OCI-LY1 (cell line): ENCODE results near the gene MAP2K6.

Experiments
- H2AFZ ChIP-seq: fragments of 200-600 bp; sonication (generic), shearing (Covaris generic); 2 replicates; pipeline ENCODE4 v1.6.0; 2014; ENCODE audit warnings: antibody characterized with exemption, mild to moderate bottlenecking, low read length
- H3F3A ChIP-seq: fragments of 200-600 bp; sonication (generic), shearing (Covaris generic); 2 replicates; pipeline ENCODE4 v1.6.0; 2014; ENCODE audit warnings: mild to moderate bottlenecking, antibody characterized with exemption, low read length, moderate library complexity; ENCODE audit not compliant: insufficient read depth
- H3K27ac ChIP-seq: fragments of 200-600 bp; sonication (generic); 2 replicates; pipeline ENCODE4 v1.5.1; 2014; ENCODE audit warnings: low read length, mixed run types, mild to moderate bottlenecking, low read depth; ENCODE audit not compliant: poor library complexity, severe bottlenecking
- H3K27me3 ChIP-seq: fragments of 200-600 bp; sonication (generic); 2 replicates; pipeline ENCODE4 v1.6.0; 2014; ENCODE audit warnings: antibody characterized with exemption, mild to moderate bottlenecking, low read length, moderate library complexity; ENCODE audit not compliant: insufficient read depth
- H3K36me3 ChIP-seq: fragments of 200-600 bp; sonication (generic); 2 replicates; pipeline ENCODE4 v1.6.1; 2014; ENCODE audit warnings: mild to moderate bottlenecking, antibody characterized with exemption, low read length, moderate library complexity, mixed read lengths; ENCODE audit not compliant: insufficient read depth
- H3K4me1 ChIP-seq: fragments of 200-600 bp; sonication (generic); 2 replicates; pipeline ENCODE4 v1.5.1; 2014; ENCODE audit warnings: mild to moderate bottlenecking, low read length, moderate library complexity; ENCODE audit not compliant: insufficient read depth, severe bottlenecking
- H3K4me2 ChIP-seq: fragments of 200-600 bp; sonication (generic), shearing (Covaris generic); 2 replicates; pipeline ENCODE4 v1.6.1; 2014; ENCODE audit warnings: low read length
- H3K4me3 ChIP-seq: fragments of 200-600 bp; sonication (generic); 2 replicates; pipeline ENCODE4 v1.5.1; 2014; ENCODE audit warnings: low read length, low read depth, mild to moderate bottlenecking, mixed read lengths; ENCODE audit not compliant: poor library complexity, severe bottlenecking
- H3K79me2 ChIP-seq: fragments of 200-600 bp; shearing (Covaris generic); 2 replicates; pipeline ENCODE4 v1.6.1; 2016; ENCODE audit warnings: mixed run types, low read length, mixed read lengths; ENCODE audit not compliant: insufficient read depth
- H3K9ac ChIP-seq: fragments of 200-600 bp; sonication (generic), shearing (Covaris generic); 2 replicates; pipeline ENCODE4 v1.6.1; 2014; ENCODE audit warnings: mild to moderate bottlenecking, low read length, mixed read lengths
- H3K9me2 ChIP-seq: fragments of 200-600 bp; sonication (generic), shearing (Covaris generic); 2 replicates; pipeline ENCODE4 v1.6.1; 2014; ENCODE audit warnings: low read depth, mild to moderate bottlenecking, low read length, mixed read lengths
- H3K9me3 ChIP-seq: fragments of 200-600 bp; shearing (Covaris generic); 2 replicates; pipeline ENCODE4 v1.6.1; 2014; ENCODE audit warnings: low read length, mixed read lengths
- H4K20me1 ChIP-seq: fragments of 200-600 bp; sonication (generic), shearing (Covaris generic); 2 replicates; pipeline ENCODE4 v1.6.0; 2016; ENCODE audit warnings: mild to moderate bottlenecking, low read length; ENCODE audit not compliant: insufficient read depth
- EZH2 ChIP-seq: fragments of 200-600 bp; sonication (generic), shearing (Covaris generic); IDR thresholded peaks from 2 replicates; pipeline ENCODE4 v1.8.0; 2017; ENCODE audit warnings: borderline replicate concordance, mixed run types, mild to moderate bottlenecking, antibody characterized with exemption, low read length, moderate library complexity, mixed read lengths
- TF ChIP-seq, protein P1 (sequence below): fragments of 200-600 bp; sonication (generic), shearing (Covaris generic); IDR thresholded peaks from 2 replicates; pipeline ENCODE4 v1.5.1; 2017; ENCODE audit warnings: mild to moderate bottlenecking, antibody characterized with exemption, low read length, moderate library complexity, mixed read lengths

Gene MAP2K6

DNA sequence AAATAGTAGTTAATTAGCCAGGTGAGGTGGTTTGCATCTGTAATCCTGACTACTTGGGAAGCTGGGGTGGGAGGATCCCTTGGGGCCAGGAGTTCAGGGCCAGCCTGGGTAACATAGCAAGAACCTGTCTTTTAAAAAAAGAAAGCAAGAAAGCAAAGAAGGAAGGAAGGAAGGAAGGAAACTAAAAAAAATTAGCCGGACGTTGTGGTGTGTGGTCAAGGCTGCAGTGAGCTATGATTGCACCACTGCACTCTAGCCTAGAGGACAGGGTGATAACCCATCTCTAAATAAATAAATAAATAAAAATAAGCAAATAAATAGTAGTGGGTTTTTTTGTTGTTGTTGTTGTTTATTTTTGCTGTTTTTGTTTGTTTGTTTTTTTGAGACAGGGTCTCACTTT, 39.3 kb upstream of the MAP2K6 start:
- H3K4me1 ChIP-seq: no peaks in the 10 kb centered on the region
- no peaks in the 10 kb centered on the region for H4K20me1 ChIP-seq
- H3K27ac ChIP-seq: no peak overlapping the region
- no peak overlapping the region for H2AFZ ChIP-seq
- no peak overlapping the region for H3K4me2 ChIP-seq
- H3K4me3 ChIP-seq: no peak overlapping the region
- no peak for TF ChIP-seq EZH2
- TF ChIP-seq, protein P1, sequence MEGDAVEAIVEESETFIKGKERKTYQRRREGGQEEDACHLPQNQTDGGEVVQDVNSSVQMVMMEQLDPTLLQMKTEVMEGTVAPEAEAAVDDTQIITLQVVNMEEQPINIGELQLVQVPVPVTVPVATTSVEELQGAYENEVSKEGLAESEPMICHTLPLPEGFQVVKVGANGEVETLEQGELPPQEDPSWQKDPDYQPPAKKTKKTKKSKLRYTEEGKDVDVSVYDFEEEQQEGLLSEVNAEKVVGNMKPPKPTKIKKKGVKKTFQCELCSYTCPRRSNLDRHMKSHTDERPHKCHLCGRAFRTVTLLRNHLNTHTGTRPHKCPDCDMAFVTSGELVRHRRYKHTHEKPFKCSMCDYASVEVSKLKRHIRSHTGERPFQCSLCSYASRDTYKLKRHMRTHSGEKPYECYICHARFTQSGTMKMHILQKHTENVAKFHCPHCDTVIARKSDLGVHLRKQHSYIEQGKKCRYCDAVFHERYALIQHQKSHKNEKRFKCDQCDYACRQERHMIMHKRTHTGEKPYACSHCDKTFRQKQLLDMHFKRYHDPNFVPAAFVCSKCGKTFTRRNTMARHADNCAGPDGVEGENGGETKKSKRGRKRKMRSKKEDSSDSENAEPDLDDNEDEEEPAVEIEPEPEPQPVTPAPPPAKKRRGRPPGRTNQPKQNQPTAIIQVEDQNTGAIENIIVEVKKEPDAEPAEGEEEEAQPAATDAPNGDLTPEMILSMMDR: no peak
- H3F3A ChIP-seq: no peaks in the 10 kb centered on the region
- H3K36me3 ChIP-seq: no peaks in the 10 kb centered on the region
- H3K9ac ChIP-seq: no peak overlapping the region
- H3K9me2 ChIP-seq: no peaks in the 10 kb centered on the region
- no peaks in the 10 kb centered on the region for H3K79me2 ChIP-seq
- no peaks in the 10 kb centered on the region for H3K9me3 ChIP-seq
- H3K27me3 ChIP-seq: no peaks in the 10 kb centered on the region

DNA sequence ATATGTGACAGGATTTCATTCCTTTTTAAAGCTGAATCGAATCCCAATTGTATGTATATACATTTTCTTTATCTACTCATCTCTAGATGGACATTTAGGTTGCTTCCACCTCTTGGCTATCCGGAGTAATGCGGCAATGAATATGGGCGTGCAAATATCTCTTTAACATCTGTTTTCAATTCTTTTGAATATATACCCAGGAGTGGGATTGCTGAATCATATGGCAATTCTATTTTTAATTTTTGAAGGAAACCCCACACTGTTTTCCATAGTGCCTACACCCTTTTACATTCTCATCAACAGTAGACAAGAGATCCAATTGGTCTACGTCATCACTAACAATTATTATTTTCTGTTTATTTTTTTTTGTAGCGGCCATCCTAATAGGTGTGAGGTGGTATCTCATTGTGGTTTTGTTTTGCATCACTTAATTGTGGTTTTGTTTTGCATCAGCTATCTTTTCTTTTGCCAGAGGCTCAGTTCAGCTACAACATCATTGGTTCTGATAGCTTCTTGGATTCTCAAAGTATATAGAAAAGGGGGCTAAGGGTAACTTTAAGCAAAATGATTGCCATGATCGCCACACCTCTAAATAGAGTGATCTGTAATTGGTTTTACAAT, 25.6 kb upstream of the MAP2K6 start:
- H3K9me3 ChIP-seq: no peaks in the 10 kb centered on the region
- no peaks in the 10 kb centered on the region for H4K20me1 ChIP-seq
- H2AFZ ChIP-seq: no peak overlapping the region
- H3K27me3 ChIP-seq: no peaks in the 10 kb centered on the region
- H3K9me2 ChIP-seq: no peaks in the 10 kb centered on the region
- H3K36me3 ChIP-seq: no peaks in the 10 kb centered on the region
- no peak overlapping the region for H3K4me3 ChIP-seq
- H3K4me2 ChIP-seq: no peak overlapping the region
- TF ChIP-seq, protein P1: no peak
- no peak for TF ChIP-seq EZH2
- H3K4me1 ChIP-seq: no peaks in the 10 kb centered on the region
- H3F3A ChIP-seq: no peaks in the 10 kb centered on the region
- H3K79me2 ChIP-seq: no peaks in the 10 kb centered on the region
- H3K27ac ChIP-seq: no peak overlapping the region
- no peak overlapping the region for H3K9ac ChIP-seq

DNA sequence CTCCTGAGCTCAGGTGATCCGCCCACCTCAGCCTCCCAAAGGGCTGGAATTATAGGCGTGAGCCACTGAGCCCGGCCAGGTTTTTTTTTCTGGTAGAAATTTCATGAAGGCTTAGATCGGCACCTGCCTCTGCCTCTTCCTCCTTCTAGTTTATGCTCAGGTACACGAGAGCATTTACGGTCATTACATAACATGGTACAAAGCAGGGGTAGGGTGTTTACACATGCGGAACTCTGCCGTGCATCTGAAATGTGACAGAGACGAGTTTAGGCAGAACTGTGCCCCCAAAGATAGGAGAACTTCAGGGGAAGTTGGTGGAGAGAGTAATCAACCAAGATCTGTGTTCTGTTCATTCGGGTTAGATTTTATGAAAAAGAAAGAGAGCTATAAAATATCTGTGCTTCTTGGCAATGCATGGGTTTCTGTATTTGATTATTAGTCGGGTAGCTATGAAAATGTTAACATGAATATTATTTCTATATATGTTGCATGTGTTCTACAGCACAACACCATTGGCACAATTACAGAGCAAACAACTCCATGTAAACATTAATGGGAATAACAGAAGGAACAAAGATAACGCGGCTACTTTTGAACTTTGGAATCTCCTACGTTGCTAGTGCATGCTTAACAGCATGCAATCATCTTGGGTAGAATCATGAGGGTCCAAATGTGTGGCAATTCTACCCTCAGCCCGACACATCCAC, 23.5 kb upstream of the MAP2K6 start:
- no peaks in the 10 kb centered on the region for H3K27me3 ChIP-seq
- no peak overlapping the region for H2AFZ ChIP-seq
- H3K36me3 ChIP-seq: no peaks in the 10 kb centered on the region
- H3K4me2 ChIP-seq: no peak overlapping the region
- H3F3A ChIP-seq: no peaks in the 10 kb centered on the region
- H3K4me1 ChIP-seq: no peaks in the 10 kb centered on the region
- no peaks in the 10 kb centered on the region for H4K20me1 ChIP-seq
- H3K79me2 ChIP-seq: no peaks in the 10 kb centered on the region
- H3K4me3 ChIP-seq: no peak overlapping the region
- no peak overlapping the region for H3K9ac ChIP-seq
- no peak overlapping the region for H3K27ac ChIP-seq
- no peak for TF ChIP-seq EZH2
- TF ChIP-seq, protein P1: no peak
- H3K9me2 ChIP-seq: no peaks in the 10 kb centered on the region
- H3K9me3 ChIP-seq: no peaks in the 10 kb centered on the region
